NCI-H2081 (cell line): Measurements from ENCODE around the gene ZCCHC7.
A peak's percentile ranks its signal among the peaks of the same experiment; 100 is the strongest.

Source experiments
- DNase-seq, 2 experiments: peaks; one replicate each; lab custom pipeline; 2025; lab: John Stamatoyannopoulos, UW

ZCCHC7 gene

DNA sequence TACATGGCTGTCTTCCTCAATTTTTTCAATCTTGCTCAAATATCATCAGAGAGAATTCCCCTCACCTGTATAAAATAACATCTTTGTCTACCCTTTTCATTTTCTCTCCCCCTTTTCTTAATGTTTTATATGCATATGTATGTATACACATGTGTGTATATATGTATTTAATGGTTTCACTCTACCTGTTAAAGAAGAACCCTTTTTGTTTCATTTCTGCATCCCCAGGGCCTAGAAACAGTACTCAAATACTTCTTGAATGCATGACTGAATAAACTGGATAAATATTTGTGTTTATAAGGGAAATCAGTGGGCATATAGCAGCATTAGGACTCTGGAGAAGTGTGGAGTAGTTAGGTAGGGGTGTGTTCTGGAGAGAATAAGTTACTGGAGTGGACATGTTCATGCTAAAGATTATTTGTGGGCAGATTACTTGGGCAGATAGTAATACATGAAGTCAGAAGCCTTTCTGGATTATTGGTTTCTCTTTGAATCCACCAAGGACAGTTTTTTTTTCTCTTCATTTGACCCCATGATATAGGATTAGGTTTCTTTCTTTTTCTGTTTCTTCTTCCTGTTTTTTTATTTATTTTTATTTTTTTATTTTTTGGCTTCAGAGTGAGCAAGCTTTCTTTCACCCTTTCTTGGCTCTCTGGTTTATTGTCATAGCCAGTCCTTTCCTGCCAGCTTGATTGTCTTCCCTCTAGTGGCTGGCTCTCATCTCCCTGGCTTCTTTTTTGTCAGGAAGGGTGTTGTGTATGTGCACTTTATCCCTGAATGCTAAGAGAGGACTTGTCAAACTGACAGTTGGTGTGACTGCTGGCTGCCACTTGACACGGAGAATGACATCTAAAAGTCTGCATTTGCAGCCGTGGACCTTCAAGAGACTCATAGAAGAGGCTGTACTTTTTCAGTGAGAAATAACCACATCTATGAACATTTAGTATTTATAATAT lies 89.3 kb downstream of the ZCCHC7 start:
- DNase-seq, result no peak

- no peak for DNase-seq
These were observed 90.6 kb downstream of the ZCCHC7 start for GRCh38 chr9:37210737-37211523.

- no peak for DNase-seq
These were observed 92.1 kb downstream of the ZCCHC7 start for GRCh38 chr9:37212435-37212834.

GRCh38 chr9:37215381-37215780 lies 95.0 kb downstream of the ZCCHC7 start:
- no peak for DNase-seq

DNA sequence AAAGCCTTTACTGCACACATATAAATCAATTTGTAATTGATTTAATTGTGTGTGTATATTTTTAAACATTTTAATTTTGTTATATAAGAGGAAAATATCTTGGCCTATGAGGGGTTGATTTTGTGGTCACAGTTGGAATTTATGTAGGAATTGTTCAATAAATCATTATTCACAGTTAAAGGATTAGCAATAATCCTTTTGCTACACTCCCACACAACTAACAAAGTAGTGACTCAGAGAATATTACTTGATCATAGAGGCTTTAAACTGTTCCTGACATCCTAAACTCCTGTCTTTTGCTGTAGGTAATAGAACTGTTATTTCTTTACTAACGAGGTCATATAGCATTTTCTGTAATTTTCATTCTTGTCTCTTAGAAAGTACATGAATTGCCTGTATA lies 95.5 kb downstream of the ZCCHC7 start:
- DNase-seq, result no peak

DNA sequence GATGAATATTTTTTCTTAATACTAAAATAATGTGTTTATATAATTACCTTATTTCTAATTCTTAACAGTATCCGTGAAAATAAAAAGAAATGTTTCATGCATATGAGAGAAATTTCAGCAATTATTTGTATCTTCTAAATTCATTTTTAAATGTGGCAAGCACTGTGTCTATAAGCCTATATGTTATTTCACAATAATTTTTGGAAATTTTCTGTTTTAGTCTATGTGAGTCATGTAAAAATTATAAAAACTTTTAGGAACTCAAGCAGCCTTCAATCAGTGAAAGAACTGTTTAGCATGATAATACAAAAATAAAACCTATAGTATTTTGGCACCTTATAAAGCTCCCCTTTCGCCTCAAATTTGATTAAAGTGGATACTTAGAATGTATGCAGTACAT lies 96.8 kb downstream of the ZCCHC7 start:
- DNase-seq, result no peak

DNA sequence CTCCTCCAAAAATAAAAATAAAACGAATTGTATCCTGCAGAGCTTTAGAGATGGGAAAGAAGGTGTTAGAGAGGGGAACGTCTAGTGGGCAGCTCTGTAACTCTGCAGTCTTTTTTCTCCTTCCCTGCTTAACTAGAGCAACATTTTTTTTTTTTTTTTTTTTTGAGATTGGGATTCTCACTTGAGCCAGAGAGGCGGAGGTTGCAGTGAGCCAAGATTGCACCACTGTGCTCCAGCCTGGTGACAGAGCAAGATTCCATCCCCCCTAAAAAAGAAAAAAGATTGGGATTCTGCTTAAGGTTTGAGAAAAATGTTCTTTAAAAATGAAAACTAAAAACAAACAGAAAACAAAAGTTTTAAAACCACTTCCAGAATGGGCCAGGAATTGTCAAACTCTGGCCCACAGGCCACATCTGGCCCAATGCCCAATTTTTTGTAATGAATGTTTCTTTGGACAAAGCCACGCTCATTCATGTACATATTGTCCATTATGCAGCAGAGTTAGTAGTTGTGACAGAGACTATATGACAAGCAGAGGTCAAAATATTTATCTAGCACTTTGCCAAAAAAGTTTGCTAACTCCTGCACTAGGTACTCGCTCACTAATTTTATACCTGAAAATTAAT lies 98.5 kb downstream of the ZCCHC7 start:
- no peak for DNase-seq

- no peak for DNase-seq
These were observed 100.6 kb downstream of the ZCCHC7 start for GRCh38 chr9:37220971-37221370.

DNA sequence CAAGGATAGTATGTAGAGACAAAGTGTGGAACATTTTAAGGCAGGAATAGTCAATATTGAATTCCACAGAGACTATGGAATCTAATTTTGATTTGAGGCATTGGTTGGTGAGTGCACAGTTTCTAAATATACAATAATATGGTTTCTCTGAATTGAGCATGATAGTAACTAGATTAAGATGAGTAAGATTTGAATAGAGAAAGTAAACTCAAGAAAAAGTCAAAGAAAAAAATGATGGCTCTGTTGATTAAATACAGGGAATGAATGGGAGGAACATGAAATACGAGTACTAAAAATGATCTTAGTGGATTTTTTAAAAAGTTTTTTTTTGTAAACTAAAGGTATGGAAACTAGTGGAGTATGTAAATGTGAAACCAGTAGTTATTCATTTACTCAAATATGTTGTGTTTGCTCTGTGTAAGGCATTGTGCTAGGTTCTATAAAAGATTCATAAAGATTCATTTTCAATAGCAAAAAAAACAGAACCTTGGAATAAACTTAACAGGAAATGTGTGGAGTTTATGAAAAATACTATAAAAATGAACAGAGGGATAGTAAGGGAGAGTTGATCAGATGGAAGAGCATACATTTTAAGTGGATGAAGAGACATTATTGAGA lies 101.2 kb downstream of the ZCCHC7 start:
- no peak for DNase-seq

- DNase-seq, result no peak
These were observed 109.1 kb downstream of the ZCCHC7 start for GRCh38 chr9:37229455-37229854.

GRCh38 chr9:37229882-37230482 lies 109.6 kb downstream of the ZCCHC7 start:
- peak in 1 of 2 experiments; percentile 10 for DNase-seq

DNA sequence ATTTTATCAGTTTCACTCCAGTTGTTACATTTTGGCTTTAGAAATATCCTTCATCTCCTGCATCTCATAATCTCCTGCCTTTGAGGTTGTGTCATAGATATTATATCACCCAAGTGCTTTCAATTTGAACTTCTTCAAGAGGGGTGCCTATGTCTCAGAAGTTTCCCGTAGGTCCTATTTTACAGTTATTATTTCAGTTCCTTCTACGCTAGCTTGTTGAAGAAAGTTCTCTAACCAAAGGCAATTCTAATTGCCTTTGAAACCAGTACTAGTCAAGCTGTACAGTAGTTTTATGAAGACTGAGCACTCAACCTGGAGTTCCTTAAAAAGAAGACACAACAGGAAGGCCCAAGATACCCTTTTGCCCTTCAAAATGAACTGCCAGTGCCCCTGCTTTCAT lies 116.4 kb downstream of the ZCCHC7 start:
- DNase-seq, result no peak

DNA sequence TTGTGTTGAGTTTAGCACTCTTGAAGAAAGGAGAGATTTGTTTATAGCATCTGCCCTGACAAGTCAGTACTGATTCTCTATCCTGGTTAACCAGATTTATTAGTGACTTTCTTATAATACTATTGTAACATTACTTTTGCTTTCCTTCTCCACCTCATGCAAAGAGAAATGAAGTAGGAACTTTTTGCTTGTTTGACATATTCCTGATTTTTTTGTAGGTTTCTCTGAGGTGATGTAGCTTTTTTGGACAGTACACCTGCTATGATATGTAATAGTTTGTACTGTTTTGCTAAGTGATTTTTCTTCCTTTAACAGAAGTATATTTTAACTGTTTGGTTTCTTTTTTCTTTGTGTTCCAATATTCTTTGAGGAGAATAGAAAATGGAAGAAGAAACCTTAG lies 117.7 kb downstream of the ZCCHC7 start:
- DNase-seq, result no peak

DNA sequence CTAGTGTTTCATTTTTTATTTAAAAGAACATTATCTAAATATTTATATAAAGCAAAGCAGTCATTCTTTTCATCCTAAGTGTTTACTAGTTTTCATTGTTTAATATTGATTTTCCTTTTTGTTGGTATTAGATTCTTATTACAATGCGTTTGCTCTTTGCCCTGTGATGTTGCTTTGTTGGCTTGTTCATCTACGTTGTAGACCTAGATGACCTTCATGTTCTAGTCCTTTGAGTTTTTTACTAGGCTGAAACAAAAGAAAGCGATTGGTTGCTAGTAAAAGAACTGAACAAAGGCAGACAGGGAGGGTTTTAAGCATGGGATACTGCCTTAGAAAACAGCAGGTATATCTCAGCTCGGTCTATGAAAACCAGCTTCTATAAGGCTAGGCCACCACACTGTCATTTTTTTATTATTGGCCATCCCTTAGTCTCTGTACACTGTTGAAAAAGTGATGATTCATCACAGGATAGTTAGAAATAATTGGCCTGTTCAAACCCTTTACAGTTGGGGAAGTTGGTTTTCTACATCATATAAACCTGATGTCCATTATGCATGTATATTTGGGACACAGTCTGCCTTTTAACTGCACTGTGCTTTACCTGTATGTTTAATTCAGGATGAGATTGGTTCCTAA lies 119.0 kb downstream of the ZCCHC7 start:
- no peak for DNase-seq

- DNase-seq, result no peak
These were observed 119.5 kb downstream of the ZCCHC7 start for GRCh38 chr9:37239921-37240320.

DNA sequence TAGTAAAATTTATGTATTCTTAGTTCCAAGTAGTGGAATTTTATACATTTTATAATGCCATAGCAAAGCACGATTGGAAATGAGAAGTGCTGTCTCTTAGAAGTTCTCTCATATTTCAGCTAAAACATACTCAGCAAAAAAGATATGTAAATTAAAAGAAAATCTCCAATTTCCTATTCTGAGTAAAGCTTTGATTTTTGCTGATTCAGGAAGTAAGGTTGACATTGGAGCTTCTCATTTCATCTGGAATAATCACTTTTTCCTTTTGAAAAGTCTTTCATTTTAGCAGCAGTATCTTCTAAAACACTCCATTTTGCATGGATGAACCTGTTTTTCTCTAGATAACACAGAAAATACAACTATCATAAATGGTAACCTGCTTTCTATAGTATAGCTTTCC lies 121.0 kb downstream of the ZCCHC7 start:
- no peak for DNase-seq

DNA sequence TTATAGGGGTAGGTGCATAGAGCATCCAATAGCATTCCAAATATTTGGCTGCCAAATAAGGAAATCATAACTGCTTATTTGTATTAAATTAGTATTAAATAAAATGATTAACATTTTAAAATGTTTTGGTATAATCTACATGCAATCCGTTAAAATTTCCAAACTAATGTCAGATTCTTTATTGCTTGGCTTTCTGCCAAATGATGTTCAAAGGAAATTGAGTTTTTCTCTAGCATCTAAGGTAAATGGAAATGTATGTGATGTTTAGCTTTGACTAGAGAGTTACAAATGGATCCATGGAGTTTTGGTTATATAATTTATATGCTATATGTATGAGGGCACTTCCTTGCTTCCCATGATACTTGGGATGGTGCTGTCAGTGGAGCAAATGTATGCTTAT lies 121.7 kb downstream of the ZCCHC7 start:
- no peak for DNase-seq

- no peak for DNase-seq
These were observed 123.4 kb downstream of the ZCCHC7 start for GRCh38 chr9:37243588-37244345.

GRCh38 chr9:37246826-37247225 lies 126.5 kb downstream of the ZCCHC7 start:
- no peak for DNase-seq

GRCh38 chr9:37248651-37249163 lies 128.3 kb downstream of the ZCCHC7 start:
- DNase-seq, result no peak
